OCI-LY3 (cell line): Measurements from ENCODE around the gene MEF2C.
"Not testable (repeated sequence)": the region's sequence is repeated elsewhere in the genome, so short reads cannot be mapped to it uniquely, and the experiment has no call there.

Source experiments
- H2AFZ ChIP-seq: fragments of 200-600, 300-600 bp; shearing (Covaris generic); 2 replicates; pipeline ENCODE4 v1.6.0; 2014; ENCODE audit warnings: antibody characterized with exemption, low read depth, low read length
- H3K27ac ChIP-seq: fragments of 200-600, 300-600 bp; sonication (generic); 2 replicates; pipeline ENCODE4 v1.5.1; 2014; ENCODE audit warnings: mild to moderate bottlenecking, low read length, moderate library complexity, mixed read lengths
- H3K27me3 ChIP-seq: fragments of 200-600, 300-600 bp; sonication (generic); 2 replicates; pipeline ENCODE4 v1.6.1; 2014; ENCODE audit warnings: low read depth, low read length, mixed read lengths
- H3K36me3 ChIP-seq: fragments of 200-600, 300-600 bp; sonication (generic); replicated peaks from 2 replicates; pipeline ENCODE3; 2014; ENCODE audit warnings: low read depth, low read length, mixed read lengths
- H3K4me1 ChIP-seq: fragments of 300-600, 200-600 bp; sonication (generic); 2 replicates; pipeline ENCODE4 v1.6.1; 2014; ENCODE audit warnings: low read length, mixed read lengths
- H3K4me2 ChIP-seq: fragments of 200-600, 300-600 bp; sonication (generic); 2 replicates; pipeline ENCODE4 v1.6.1; 2014; ENCODE audit warnings: low read length, mixed read lengths
- H3K4me3 ChIP-seq: fragments of 300-600, 200-600 bp; sonication (generic); 2 replicates; pipeline ENCODE4 v1.5.1; 2014; ENCODE audit warnings: antibody characterized with exemption, mild to moderate bottlenecking, low read length, moderate library complexity
- H3K79me2 ChIP-seq: fragments of 300-600, 200-600 bp; shearing (Covaris generic); 2 replicates; pipeline ENCODE4 v1.6.1; 2014; ENCODE audit warnings: mild to moderate bottlenecking, low read length, mixed read lengths
- H3K9ac ChIP-seq: fragments of 300-600, 200-600 bp; shearing (Covaris generic); 2 replicates; pipeline ENCODE4 v1.6.0; 2014; ENCODE audit warnings: mild to moderate bottlenecking, low read length, moderate library complexity
- H3K9me3 ChIP-seq: fragments of 200-600, 300-600 bp; shearing (Covaris generic); 2 replicates; pipeline ENCODE4 v1.6.1; 2014; ENCODE audit warnings: low read length, mixed read lengths; ENCODE audit not compliant: insufficient read depth
- H4K20me1 ChIP-seq: fragments of 200-600, 300-600 bp; sonication (generic); 2 replicates; pipeline ENCODE4 v1.6.1; 2016; ENCODE audit warnings: low read length, mixed read lengths; ENCODE audit not compliant: insufficient read depth
- EZH2phosphoT487 ChIP-seq: fragments of 200-600 bp; shearing (Covaris generic); IDR thresholded peaks from 2 replicates; pipeline ENCODE4 v1.6.1; 2018; ENCODE audit warnings: antibody characterized with exemption, mixed run types, low read depth
- TF ChIP-seq, protein P1 (sequence below): fragments of 200-600, 300-600 bp; sonication (generic); IDR thresholded peaks from 2 replicates; pipeline ENCODE4 v1.5.1; 2014; ENCODE audit warnings: antibody characterized with exemption, low read length, low read depth

Gene MEF2C

DNA sequence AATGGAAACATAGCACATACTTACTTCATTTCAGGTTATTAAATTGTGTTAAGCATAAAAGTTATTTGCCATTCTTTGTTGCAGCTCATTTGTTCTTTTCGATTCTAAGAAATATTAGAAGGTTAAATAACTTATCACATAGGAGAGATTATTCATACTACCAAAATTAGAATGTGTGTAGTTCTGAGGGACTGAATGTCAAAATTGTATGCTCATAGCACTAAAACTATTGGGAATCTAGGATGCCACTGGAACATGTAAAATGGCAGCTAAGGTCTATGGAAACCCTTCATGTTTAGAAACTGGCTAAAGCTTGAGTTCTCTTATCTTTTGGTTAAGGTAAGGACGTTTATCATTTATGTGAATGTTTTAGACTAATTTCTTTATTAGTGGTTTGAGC lies 21.5 kb upstream of the MEF2C start:
- not testable (repeated sequence) for H3K79me2 ChIP-seq, H3K36me3 ChIP-seq, H3K9ac ChIP-seq, H3K4me1 ChIP-seq, H2AFZ ChIP-seq, H3K9me3 ChIP-seq, H3K4me3 ChIP-seq, H3K4me2 ChIP-seq, H4K20me1 ChIP-seq, H3K27ac ChIP-seq, H3K27me3 ChIP-seq

DNA sequence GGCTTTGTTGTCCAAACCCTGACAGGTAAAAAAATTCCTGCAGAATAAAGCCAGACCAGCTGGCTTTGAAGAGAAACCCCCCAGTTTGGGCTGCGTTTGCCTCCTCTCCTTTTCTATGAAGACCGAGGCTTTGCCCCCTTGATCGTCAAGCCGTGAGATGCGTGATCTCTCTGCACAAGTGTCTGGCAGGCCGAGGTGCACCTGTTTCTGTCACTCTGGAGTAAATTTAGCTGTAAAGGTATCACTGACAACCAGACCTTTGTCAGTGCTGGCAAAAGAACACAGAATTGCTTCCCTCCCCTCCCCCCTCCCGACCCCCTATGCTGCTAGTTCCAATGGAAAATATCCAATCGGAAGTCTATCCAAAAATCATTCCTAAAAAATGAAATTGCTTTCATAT lies 21.0 kb upstream of the MEF2C start:
- H3K27me3 ChIP-seq, H3K4me1 ChIP-seq, H4K20me1 ChIP-seq, H3K9me3 ChIP-seq, H3K4me3 ChIP-seq, H2AFZ ChIP-seq, H3K4me2 ChIP-seq, H3K9ac ChIP-seq, H3K36me3 ChIP-seq, H3K79me2 ChIP-seq, H3K27ac ChIP-seq: not testable (repeated sequence)

DNA sequence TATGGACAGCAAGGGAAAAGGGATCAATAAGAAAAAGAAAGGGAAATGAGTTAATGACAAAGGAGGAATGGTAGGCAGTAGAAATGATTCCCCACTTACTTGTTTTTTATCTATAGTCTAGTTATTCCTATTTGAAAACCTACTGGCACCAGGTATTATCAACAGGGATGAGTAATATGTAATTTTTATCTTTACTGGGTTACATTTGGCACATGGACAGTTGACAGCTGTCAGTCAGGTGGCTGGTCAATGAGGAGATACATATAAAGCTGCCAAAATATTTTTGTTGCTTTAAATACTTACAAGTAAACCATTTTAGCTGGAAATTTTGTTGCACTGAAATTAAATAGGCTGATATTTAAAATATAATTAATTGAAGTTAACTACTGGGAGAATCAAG lies 18.1 kb upstream of the MEF2C start:
- H3K4me1 ChIP-seq: peaks cover 14% of the 10 kb centered on the region
- H4K20me1 ChIP-seq, H3K36me3 ChIP-seq, H3K79me2 ChIP-seq, H3K9me3 ChIP-seq, H3K4me2 ChIP-seq, H3K4me3 ChIP-seq, H3K9ac ChIP-seq, H3K27ac ChIP-seq, H2AFZ ChIP-seq, H3K27me3 ChIP-seq: not testable (repeated sequence)

DNA sequence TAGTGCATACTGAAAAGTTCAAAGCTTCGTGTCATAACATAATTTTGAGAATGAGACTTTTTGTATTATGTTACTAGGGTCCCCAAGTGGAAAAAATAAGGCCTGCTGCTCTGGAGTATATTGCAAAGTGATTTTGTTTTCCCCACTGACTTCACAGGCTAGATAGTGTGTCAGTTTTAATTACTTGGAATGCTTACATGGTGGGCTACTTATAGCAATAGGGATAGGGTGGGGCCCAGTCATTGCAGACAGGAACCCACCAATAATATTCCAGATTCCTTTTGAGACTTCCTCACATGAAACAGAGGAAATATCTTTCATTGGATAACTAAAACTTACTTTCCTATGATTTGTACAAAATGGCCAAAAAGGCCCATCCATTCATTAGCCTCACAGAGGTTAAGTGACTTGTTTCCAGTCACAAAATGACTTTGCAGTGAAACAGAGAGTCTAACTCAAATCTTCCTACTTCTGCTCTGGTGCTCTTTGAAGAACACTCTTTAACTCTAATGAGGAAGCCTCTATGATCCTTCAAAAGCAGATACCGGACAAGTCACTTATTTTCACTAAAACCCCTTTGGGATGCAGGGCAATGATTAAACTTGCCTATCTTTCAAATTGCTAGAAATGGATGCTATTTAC lies 16.2 kb upstream of the MEF2C start:
- no peaks in the 10 kb centered on the region for H3K9me3 ChIP-seq
- no peaks in the 10 kb centered on the region for H3K36me3 ChIP-seq
- no peaks in the 10 kb centered on the region for H4K20me1 ChIP-seq
- H3K9ac ChIP-seq: no peak overlapping the region
- no peak overlapping the region for H3K27ac ChIP-seq
- no peak overlapping the region for H2AFZ ChIP-seq
- no peaks in the 10 kb centered on the region for H3K27me3 ChIP-seq
- TF ChIP-seq, protein P1, sequence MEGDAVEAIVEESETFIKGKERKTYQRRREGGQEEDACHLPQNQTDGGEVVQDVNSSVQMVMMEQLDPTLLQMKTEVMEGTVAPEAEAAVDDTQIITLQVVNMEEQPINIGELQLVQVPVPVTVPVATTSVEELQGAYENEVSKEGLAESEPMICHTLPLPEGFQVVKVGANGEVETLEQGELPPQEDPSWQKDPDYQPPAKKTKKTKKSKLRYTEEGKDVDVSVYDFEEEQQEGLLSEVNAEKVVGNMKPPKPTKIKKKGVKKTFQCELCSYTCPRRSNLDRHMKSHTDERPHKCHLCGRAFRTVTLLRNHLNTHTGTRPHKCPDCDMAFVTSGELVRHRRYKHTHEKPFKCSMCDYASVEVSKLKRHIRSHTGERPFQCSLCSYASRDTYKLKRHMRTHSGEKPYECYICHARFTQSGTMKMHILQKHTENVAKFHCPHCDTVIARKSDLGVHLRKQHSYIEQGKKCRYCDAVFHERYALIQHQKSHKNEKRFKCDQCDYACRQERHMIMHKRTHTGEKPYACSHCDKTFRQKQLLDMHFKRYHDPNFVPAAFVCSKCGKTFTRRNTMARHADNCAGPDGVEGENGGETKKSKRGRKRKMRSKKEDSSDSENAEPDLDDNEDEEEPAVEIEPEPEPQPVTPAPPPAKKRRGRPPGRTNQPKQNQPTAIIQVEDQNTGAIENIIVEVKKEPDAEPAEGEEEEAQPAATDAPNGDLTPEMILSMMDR: no peak
- TF ChIP-seq EZH2phosphoT487: no peak
- H3K4me3 ChIP-seq: no peak overlapping the region
- H3K79me2 ChIP-seq: no peaks in the 10 kb centered on the region
- H3K4me2 ChIP-seq: 0 out of 2 replicates have a peak overlapping the region, but pooled peaks have one; percentile 3
- peaks cover 14% of the 10 kb centered on the region for H3K4me1 ChIP-seq

DNA sequence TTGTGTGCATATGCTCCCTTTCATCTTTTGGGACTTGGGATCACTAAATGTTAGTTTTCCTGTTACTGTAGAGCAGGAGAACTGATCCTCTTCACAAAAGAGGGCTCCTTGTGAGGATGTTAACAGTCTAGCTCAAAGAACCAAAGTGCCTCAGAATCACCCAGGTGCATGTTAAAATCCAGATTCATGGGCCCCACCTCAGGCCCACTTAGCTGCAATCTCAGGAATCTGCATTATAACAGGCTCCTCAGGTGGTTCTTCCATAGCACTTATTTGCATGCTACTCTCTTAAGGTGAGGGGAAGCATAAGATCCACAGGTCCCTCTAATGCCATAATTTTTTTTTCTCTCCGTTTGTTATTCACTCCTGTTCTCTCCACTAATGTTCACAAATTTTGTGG lies 14.8 kb upstream of the MEF2C start:
- H3K27ac ChIP-seq: no peak overlapping the region

More for the DNA sequence above, 14.8 kb upstream of the MEF2C start:
- Histone ChIP-seq H3K9ac (no peak overlapping the region), H3K4me2 (no peak overlapping the region), H3K27me3 (no peaks in the 10 kb centered on the region), H3K79me2 (no peaks in the 10 kb centered on the region), H3K36me3 (no peaks in the 10 kb centered on the region), H2AFZ (no peak overlapping the region), H4K20me1 (no peaks in the 10 kb centered on the region), H3K4me3 (no peak overlapping the region), H3K4me1 (peaks cover 14% of the 10 kb centered on the region), H3K9me3 (no peaks in the 10 kb centered on the region)
- TF ChIP-seq EZH2phosphoT487: no peak
- TF ChIP-seq, protein P1: no peak
